DND-41 (cell line): ENCODE measurements around the gene LDLR.

Experiments
- CTCF ChIP-seq: IDR thresholded peaks from 2 replicates; pipeline ENCODE4 v1.5.1; 2012; ENCODE audit warnings: borderline replicate concordance, low read length, moderate library complexity, mild to moderate bottlenecking; ENCODE audit not compliant: poor library complexity, severe bottlenecking; ENCODE audit errors: extremely low read depth
- EZH2 ChIP-seq: IDR thresholded peaks from 3 replicates; pipeline ENCODE4 v1.6.1; 2012; ENCODE audit warnings: borderline replicate concordance, low read depth, mild to moderate bottlenecking, moderate library complexity, low read length, inconsistent platforms; ENCODE audit not compliant: severe bottlenecking

GRCh38 chr19:11050323-11051114 lies 38.7 kb upstream of the LDLR start:
- TF ChIP-seq EZH2 (no peak), CTCF (no peak)
